ENCODE measurements around the gene EXTL2.
"Not testable (repeated sequence)": the region's sequence is repeated elsewhere in the genome, so short reads cannot be mapped to it uniquely, and the experiment has no call there.

The EXTL2 gene, protein sequence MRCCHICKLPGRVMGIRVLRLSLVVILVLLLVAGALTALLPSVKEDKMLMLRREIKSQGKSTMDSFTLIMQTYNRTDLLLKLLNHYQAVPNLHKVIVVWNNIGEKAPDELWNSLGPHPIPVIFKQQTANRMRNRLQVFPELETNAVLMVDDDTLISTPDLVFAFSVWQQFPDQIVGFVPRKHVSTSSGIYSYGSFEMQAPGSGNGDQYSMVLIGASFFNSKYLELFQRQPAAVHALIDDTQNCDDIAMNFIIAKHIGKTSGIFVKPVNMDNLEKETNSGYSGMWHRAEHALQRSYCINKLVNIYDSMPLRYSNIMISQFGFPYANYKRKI

DNA sequence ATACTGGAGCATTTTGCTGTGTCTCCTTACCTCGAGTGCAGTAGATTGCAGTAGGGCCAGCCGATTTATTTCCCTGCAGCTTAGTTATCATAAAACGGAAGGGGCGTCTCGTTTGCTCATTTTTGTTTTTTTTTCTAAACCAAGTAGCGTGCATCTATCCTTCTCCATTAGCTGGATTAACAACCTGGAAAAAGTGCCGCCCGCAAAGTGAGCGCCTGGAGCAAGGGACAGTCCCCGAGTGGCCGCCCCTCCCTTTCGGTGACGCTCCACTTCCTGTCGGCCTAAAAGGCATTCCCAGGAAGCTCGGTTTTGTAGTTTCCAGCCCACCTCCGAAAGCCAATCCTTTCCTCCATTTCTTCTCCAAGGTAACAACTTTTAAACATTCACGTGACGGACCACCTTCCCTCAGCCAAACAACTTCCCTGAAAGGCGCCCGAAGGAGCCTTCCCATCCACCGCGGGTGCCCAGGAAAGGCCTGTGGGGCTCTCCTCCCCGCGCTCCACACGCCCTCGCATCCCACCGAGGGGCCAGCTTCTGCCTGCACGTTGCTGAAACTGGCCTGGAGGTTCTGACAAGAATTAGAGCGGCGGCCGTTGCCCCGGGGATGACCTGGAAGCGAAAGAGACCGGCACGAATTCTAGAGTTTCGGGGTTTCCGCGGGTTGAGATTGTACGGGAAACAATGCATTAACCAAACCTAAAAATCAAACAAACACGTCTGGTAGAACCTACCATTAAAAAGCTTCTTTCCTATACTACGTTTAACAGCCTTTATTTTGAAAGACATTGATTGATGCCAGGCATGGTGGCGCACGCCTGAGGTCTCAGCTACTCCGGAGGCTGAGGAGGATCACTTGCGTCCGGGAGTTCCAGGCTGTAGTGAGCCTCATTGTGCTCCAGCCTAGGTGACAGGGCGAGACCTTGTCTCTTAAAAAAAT is at the start of gene EXTL2:
Gene EXTL2 (minus strand): TSS at position 240 of the 937 bp plus-strand sequence. CDS start 6,085 bp downstream, outside the sequence.
- peak; percentile 45 to 70 for DNase-seq

DNA sequence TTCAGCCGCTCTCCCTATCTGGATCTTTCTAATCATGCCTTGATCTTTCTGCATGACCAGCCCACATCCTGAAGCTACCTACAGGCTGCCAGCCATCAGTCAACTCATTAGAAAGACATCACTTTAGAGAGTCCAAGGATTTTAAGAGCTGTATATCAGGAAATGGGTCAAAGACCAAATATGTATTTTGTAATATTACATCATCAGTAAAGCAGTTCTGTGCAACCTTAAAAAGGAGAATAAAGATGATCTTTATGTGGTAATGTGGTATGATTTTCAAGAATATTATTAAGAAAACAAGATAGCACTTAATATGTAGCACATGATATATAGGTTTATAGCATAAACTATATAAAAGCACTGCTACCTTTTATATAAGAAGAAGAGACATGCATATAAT is 48.9 kb upstream of the EXTL2 start:
- DNase-seq: no peak

DNA sequence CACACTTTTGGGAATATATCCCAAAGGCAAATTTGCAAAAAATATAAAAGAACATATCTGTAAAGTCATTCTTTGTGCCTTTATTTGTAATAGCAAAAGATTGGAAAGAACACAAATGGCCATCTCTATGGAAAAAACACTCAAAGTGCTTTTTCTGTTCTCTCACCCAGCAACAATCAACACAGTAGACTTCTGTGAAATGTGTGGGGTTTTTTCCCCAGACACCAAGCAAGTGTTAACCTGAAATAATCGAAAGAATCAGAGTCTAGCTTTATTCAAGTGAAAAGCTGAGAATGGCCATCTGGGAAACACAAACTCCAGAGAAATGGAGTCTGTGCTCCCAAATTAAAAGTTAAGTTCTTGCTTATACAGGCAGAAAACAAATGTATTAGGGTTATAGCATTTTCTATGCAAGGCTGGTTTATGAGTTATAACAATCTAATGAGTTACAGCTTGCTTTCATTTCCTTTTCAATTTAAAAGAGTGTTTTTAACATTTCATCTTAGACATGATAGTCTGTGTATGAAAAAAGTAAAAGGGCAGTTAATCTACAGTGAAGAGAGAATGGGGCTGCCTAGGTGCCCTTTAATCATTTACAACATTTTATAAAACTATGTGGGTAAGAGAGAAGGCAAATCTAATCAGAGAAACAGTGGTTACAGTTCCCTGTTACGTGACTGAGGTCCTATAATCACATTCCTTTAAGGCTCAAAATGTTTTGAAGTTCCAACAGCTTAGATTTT is 47.8 kb upstream of the EXTL2 start:
- no peak for DNase-seq

DNA sequence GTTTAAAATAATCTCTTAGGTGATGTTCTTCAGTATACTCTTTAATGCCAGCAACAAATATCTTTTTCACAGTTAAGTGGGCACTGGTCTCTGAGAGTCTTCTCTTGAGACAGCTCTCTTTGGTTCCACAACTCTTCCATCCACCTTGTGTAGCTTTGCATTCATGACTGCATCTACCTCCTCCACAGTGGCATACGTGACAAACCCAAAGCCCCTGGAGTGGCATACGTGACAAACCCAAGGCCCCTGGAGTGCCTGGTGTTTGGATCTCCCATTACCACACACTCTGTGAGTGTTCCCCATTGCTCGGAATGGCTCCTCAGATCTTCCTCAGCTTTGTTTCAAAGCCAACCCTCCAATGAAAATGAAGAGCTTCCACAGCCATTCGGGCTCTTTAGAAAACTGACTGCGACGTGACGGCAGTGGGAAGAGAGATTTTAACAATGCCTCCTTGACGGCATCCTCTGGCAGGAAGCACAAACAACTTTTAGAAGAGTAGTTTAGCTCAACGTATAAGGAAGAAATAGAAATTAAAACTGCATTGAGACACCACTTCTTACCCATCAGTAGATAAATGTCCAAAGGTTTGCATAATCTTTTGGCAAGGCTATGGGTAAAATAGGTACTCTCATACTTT is 47.1 kb upstream of the EXTL2 start:
- no peak for DNase-seq

DNA sequence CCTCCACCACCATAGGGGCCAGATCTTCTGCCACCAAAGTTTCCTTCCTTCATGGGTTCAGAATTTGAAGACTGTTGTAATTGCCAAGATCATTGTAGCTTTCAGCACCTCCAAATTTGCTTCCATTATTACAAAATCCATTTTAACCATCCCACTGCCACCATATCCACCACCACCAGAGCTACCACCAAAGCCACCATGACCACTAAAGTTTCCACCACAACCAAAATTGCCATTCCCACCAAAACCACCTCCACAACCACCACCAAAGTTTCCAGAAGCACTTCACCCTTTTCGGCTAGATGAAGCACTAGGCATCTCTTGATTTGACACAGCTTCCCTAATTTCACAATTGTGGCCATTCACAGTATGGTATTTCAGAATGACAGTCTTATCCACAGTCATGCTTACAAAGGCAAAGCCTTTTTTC is 46.5 kb upstream of the EXTL2 start:
- no peak for DNase-seq

DNA sequence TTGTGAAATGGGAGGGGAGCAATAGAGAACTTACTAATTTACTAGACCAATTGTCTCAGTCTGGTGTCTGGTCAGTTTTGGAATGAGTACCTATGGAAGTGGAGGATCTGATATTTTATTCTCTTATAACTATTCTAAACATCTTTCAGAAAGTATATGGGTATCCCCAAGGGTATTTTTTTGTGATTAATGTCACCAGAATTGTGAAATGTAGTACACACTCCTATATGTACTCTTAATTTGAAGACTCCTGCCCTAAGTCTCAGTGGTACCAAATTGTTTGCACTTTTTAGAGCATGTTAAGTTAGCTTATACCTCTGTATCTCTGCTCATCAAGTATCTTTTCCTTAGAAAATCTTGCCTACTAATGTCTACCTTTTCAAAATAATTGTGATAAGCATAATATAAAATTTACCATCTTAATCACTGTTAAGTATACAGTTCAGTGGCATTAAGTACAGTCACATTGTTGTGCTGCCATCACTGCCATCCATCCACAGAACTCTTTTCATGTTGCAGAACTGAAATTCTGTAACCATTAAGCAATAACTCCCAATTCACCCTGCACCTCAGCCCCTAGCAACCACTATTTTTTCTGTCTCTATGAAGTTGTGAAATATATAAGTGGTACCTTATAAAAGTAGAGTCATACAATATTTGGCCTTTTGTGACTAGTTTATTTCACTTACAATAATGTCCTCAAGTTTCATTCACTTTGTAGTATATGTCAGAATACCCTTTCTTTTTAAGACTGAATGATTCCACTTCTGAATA is 41.7 kb upstream of the EXTL2 start:
- DNase-seq: no peak

DNA sequence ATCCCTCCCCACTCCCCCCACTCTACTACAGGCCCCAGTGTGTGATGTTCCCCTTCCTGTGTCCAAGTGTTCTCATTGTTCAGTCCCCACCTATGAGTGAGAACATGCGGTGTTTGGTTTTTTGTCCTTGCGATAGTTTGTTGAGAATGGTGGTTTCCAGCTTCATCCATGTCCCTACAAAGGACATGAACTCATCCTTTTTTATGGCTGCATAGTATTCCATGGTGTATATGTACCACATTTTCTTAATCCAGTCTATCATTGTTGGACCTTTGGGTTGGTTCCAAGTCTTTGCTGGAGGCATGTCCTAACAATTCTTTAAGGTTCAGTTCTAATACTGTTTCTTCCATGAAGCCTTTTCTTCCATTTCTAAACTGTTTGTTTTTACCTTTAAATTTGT is 38.9 kb upstream of the EXTL2 start:
- DNase-seq: not testable (repeated sequence)

DNA sequence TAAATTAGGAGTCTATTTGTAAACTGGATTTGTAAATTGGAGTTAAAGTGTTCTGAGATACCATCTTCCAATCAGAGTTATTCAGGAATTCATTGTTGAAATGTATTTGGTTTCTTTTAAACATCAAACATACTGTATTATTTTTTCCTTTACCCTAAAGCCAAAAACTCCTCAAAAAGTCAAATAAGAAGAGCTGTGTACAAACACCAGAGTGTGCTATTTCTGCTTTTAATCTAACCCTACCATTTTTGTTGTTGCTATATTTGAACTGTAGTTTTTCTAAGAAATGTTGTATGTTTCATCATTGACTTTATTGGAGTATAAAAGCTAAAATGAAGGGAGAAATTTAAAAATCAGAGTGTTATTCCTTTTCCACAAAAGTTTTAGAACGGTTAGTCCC is 37.1 kb upstream of the EXTL2 start:
- no peak for DNase-seq

DNA sequence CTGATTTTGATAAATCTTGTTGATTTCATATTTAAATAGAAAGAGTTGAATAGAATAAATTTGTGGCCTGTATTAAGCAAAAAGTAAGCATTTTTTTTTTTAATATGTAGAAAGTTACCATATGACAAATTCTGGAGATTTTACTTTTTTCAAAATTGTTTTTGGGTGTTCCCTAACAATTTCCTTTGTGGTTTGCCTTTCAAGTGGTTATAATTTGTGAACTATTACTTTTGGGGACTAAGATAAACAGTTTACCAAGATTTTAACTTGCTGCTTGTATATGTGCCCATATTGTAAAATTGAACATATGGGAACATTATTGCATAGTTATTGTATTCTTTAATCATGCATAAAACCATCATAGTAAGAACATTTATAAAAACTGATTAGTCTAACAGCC is 35.9 kb upstream of the EXTL2 start:
- peak in 1 of 2 donors; percentile 61 for DNase-seq

DNA sequence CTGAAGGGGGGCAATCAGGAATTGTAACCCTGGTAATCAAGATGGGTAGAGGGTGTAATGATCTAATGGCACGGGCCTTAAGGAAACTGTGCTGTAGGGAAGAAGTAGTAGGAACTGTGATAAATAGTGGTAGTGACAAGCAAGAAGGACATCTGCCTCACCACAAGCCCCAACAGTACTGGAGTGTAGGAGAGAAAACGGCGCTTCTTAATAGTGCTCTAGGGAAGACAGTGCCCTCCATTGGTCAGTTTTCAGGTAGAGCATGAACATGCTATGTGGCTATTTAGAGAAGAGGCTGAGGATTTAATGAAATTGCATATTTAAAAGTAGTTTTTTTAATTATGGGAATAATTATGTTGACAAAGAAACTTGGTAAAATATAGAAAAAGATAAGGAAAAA is 33.5 kb upstream of the EXTL2 start:
- DNase-seq: peak; percentile 17 to 45

DNA sequence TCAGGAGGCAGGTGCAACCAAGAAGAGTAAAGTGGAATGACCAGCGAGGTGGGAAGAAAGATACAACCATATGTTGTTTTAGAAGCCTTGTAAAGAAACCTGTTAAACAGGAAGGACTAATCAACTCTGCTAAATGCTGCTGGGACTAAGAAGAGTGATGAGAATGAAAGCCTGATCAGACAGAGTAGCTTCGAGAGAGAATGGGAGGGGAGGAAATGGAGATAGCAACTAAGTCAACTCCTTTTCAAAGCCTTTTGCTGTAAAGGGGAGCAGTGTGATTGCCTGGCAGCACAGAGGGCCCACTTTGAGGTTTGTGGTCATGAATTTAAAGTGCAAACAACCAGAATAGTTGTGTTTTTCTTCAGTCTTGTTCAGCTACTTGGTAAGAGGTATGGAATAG is 32.6 kb upstream of the EXTL2 start:
- DNase-seq: peak; percentile 73 to 79

DNA sequence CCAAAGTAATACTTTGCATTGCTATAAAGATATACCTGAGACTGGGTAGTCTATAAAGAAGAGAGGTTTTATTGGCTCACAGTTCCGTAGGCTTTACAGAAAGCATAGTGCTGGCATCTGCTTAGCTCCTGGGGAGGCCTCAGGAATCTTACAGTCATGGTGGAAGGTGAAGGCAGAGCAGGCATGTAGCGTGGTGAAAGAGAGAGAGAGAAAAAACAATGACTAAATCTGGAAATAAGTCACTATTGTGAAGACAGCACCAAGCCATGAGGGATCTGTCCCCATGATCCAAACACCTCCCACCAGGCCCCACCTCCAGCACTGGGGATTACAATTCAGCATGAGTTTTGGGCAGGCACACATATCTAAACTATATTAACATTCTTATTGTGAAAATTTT is 31.6 kb upstream of the EXTL2 start:
- DNase-seq: no peak

DNA sequence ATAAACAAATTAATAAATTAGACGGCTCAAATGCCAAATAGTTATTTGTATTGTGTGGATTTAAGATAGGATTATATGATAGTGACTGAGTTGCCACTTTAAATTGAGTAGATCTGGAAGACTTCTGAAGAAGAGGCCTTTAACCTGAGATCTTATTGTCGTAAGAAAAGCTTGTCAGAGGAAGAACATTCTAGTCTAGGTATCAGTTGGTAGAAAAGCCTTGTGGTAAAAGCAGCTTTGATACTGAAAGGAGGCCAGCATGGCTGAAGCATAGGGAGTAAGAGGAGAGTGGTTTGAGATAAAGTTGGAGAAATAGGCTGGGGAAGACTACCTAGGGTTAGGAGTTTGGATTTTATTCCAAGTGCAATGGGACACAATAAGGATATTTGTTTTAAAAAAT is 30.3 kb upstream of the EXTL2 start:
- peak in 1 of 2 donors; percentile 54 for DNase-seq

DNA sequence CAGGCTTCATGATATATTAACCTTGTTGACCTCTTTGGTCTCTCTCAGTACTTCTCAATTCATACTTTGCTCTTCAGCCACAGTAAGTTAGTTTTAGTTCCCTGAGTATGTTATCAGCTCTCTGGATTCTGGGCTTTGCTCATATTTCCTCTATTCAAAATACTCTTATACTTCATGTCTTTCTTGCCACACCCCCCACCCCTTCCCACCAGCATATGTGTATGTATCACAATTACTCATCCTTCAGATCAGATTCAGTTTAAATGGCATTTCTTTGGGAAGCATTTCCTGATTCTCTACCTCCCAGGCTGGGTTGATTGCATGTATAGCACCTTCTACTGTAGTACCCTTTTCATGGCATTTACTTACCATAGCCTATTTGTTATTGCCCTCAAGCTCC is 29.6 kb upstream of the EXTL2 start:
- no peak for DNase-seq

DNA sequence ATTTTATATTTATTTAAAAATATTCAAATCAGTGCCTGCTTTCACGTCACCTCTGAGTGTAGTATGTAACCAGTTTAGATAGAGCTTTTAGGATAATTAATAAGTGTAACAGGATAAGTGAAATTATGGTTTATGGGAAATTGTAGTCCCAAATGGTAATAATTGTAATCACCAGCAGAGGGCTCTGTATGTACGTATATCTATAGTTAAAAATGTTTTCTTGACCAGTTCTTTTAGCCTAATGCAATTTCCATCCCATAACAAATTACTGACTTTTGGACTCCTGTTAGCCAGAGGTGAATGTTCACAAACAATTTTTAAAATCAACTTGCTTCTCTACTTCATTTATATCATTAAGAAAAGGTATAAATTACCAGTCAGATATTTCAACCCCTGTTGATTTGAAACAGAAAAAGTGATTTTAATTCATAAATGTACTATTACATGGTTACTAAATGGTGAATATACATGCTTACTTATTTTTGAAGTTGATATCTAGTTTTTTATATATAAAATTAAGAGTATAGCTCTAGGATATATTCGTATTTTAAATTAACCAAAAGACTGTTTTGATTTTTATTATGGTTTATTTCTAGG is 26.6 kb upstream of the EXTL2 start:
- DNase-seq: peak in 1 of 2 donors; percentile 76

DNA sequence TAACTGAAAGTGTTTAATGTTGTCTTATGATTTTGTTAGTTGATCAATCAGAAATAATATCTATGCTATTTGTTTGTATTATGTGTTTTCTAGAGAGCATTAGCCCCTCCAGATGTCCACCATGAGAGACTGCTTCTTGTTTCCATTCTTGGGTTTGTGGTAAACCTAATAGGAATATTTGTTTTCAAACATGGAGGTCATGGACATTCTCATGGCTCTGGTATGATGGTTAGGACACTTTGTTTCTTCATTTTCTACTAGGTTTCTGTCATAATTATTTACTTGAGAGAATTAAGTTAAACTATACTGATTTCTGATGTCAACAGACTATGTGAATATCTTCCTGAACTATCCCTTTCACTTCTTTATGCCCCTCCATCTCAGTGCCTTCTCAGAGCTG is 17.4 kb upstream of the EXTL2 start:
- no peak for DNase-seq

DNA sequence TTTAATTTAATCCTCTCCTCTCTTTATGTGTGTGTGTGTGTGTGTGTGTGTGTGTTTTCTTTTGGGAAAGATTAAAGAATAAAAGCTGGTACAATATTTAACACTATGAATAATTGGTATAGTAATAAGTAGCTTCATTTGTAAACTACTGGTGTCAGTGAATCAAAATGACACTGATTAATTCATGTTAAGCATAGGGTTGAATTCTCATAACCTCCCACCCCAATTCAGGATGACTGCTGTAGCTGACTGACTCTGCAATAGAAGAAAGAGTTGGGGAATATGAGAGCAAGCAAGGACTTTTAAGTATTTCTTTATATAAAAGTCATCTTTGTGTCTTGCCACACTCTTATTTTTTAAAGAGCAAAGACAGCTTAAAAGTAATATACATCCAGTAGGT is 14.4 kb upstream of the EXTL2 start:
- no peak for DNase-seq

DNA sequence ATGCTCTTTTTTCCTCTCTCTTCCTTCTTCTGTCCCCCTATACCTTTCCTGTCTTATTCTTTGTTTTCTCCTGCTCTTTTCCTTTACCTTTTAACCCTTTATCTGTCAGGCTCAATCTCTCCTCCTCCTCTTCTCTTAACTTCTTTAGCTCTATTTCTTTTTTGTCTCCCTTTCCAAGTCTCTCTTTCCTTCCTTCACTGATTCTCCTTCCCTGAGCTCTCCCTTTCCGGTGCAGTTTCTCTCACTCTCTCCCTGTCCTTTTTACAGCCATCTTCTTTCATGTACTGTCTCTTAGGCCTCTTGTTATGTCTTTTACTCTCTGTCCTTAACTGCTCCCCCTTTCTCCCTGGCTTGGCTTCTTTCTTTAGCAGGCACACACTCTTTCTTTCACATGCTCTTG is 13.2 kb upstream of the EXTL2 start:
- no peak for DNase-seq

DNA sequence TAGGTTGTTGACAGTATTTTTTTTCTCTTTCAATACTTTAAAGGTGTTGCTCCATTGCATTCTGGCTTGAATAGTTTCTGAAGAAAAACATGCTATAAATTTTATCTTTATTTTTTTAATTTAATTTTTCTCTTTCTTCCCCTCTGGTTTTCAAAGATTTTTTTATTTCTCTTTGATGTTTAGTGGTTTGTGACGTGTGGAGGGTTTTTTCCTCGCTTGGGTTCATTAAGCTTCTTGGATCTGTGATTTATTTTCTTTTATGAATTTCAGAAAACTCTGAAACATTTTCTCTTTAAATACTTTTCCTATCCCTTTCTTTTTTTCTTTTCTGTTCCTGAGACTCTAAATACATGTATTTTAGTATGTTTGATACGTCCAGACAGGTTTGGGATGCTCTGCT is 10.5 kb upstream of the EXTL2 start:
- DNase-seq: no peak

DNA sequence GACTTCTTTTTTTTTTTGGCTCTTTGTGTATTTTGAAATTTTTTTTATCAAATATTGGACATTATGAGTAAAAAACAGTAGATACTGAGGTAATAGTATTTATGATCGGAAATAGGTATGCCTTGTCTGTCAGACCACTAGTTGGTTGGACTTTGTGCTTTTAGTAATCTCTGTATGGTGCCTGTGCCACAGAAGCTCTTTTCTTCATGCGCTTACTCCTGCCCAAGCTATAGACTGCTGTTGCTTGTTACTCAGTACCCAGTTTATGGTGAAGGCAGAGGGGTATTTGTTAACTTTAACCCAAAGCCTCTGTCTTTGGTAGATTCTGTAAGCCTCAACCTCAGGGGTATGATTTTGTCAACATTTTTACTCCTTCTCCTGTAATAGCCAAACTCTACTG is 9.9 kb upstream of the EXTL2 start:
- DNase-seq: no peak

DNA sequence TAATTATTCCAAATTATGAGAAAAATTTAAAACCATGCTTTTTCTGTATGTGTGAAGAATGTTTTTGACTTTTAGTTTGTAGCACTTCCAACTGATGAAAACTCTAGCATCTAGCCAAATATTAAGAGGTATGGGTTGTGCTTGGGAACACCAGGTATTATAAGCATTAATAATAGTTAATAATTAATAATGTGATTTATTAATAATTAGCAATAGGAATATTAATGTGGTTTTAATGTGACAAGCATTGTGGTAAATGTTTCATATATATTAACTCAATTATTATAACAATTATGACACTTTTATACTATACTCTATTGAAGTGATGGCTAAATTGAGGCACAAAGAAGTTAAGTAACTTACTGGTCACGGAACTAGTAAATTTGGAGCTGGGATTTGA is 9.1 kb upstream of the EXTL2 start:
- no peak for DNase-seq

DNA sequence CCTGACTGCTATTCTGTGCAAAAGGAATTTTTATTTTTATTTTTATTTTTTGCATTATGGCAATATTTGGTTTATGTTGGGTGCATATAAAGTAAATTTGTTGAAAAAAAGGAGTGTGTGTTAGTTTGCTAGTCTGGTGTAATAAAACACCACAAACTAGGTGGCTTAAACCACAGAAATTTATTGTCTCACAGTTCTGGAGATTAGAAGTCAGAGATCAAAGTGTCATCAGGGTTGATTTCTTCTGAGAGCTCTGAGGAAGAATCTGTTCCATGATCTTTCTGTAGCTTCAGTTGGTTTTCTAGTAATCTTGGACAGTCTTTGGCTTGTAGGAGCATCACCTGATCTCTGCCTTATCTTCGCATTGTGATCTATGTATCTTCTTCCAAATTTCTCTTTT is 7.7 kb upstream of the EXTL2 start:
- no peak for DNase-seq
